Measurements from ENCODE around the gene SFRP5. TPM values are rescaled to one million over a fixed set of nuclear protein-coding genes. Genes with fewer than 3 reads are reported as not detected.

Gene SFRP5
- total RNA-seq, 1 experiment from 2014 or later, result 3.5 TPM

GRCh38 chr10:97733256-97733655, 38.5 kb downstream of the SFRP5 start (continued):
- TF ChIP-seq CTCF (IDR thresholded peaks at IDR 0.05) (no peak), USF2 (CRISPR knock-in tag; IDR thresholded peaks at IDR 0.05) (no peak), KAT7 (CRISPR knock-in tag; IDR thresholded peaks at IDR 0.05; ENCODE audit: borderline replicate concordance) (no peak), CBFB (CRISPR knock-in tag; IDR thresholded peaks at IDR 0.05; ENCODE audit: low read depth) (no peak), TEAD4 (CRISPR knock-in tag; IDR thresholded peaks at IDR 0.05) (no peak), TP53 (CRISPR knock-in tag; IDR thresholded peaks at IDR 0.05) (no peak), ATF2 (CRISPR knock-in tag; IDR thresholded peaks at IDR 0.05; ENCODE audit: borderline replicate concordance, low read depth) (no peak)

- Mint-ChIP-seq H3K4me3 (no peak overlapping the region), H3K36me3 (peaks cover 13% of the 10 kb centered on the region), H3K27me3 (ENCODE audit: low read depth) (peaks cover 38% of the 10 kb centered on the region), H3K9me3 (peaks cover 14% of the 10 kb centered on the region), H3K4me1 (no peaks in the 10 kb centered on the region), H3K27ac (no peak overlapping the region)
- CTCF ChIA-PET, result interaction anchor here (0.8 to 7.8 kb wide), 6 partner anchors 9 to 55 kb away, joined by 4 to 58 read pairs (median 23); partner anchors contain the start of genes AVPI1 and MARVELD1
- ATAC-seq, result no peak
- POLR2A ChIA-PET, result no interaction called here
- DNase-seq (ENCODE audit: low spot score), result no peak
- TF ChIP-seq CTCF (IDR thresholded peaks at IDR 0.05) (0 out of 2 replicates have a peak, but pooled peaks have one; percentile 4), GTF2I (CRISPR knock-in tag; conservative IDR thresholded peaks at IDR 0.05) (no peak)
Measured at GRCh38 chr10:97732052-97732359, 39.8 kb downstream of the SFRP5 start.

GRCh38 chr10:97731346-97732051, 40.3 kb downstream of the SFRP5 start:
- Mint-ChIP-seq H3K36me3 (peaks cover 11% of the 10 kb centered on the region), H3K4me3 (no peak overlapping the region), H3K4me1 (peaks cover 5% of the 10 kb centered on the region), H3K9me3 (peaks cover 12% of the 10 kb centered on the region), H3K27ac (no peak overlapping the region), H3K27me3 (ENCODE audit: low read depth) (peaks cover 33% of the 10 kb centered on the region)
- CTCF ChIA-PET, result interaction anchor here (0.6 to 7.8 kb wide), 10 partner anchors 9 to 137 kb away, joined by 3 to 58 read pairs (median 10); partner anchors contain the start of genes AVPI1 and MARVELD1
- DNase-seq (ENCODE audit: low spot score) (peak; percentile 71), ATAC-seq (peak; percentile 88)
- POLR2A ChIA-PET, result no interaction called here
- TF ChIP-seq CTCF (IDR thresholded peaks at IDR 0.05), result peak; percentile 56
- TF ChIP-seq CDX4 (CRISPR knock-in tag; IDR thresholded peaks at IDR 0.05; ENCODE audit: borderline replicate concordance), result no peak
- no peak for TF ChIP-seq AR (CRISPR knock-in tag; IDR thresholded peaks at IDR 0.05)
